Bronchial epithelial cell (primary cell): ENCODE data around the gene THADA. TPM values are rescaled to one million over a fixed set of nuclear protein-coding genes. Genes with fewer than 3 reads are reported as not detected.

ENCODE experiments used
- DNase-seq: peaks from one replicate; pipeline ENCODE4 v3.0.0-alpha.2; 2010; ENCODE audit warnings: low read depth
- FAIRE-seq: peaks from 2 replicates; lab custom pipeline; 2011; peaks lifted over from hg19 to GRCh38; lab: Jason Lieb, UNC
- H3K27me3 ChIP-seq: 2 replicates; pipeline ENCODE4 v1.5.1; 2011; ENCODE audit warnings: low read length; ENCODE audit not compliant: control insufficient read depth, insufficient read depth
- H3K36me3 ChIP-seq: 2 replicates; pipeline ENCODE4 v1.5.1; 2011; ENCODE audit warnings: low read length; ENCODE audit not compliant: control insufficient read depth, insufficient read depth
- H3K4me3 ChIP-seq: 2 replicates; pipeline ENCODE4 v1.5.1; 2011; ENCODE audit warnings: mild to moderate bottlenecking, low read depth, low read length, control low read depth
- CTCF ChIP-seq: IDR thresholded peaks from 2 replicates; pipeline ENCODE4 v1.5.1; 2011; ENCODE audit warnings: mild to moderate bottlenecking, moderate library complexity, low read length, control low read depth, inconsistent platforms; ENCODE audit not compliant: insufficient read depth, severe bottlenecking
- total RNA-seq: library from RNA; depleted of rRNA; stranded (reverse); fragments of >200 nt; gene quantifications from 2 replicates; pipeline ENCODE4 v1.2.1, GENCODE V29; 2014

THADA gene
- total RNA-seq, 1 donor from 2014 or later: 25.8 TPM

GRCh38 chr2:43238813-43239212, 357.0 kb downstream of the THADA start:
- Histone ChIP-seq H3K36me3 (no peaks in the 10 kb centered on the region), H3K27me3 (no peaks in the 10 kb centered on the region), H3K4me3 (no peak overlapping the region)
- no peak for TF ChIP-seq CTCF
- no peak for DNase-seq
- FAIRE-seq: no peak

- H3K4me3 ChIP-seq: no peak overlapping the region
- no peak for TF ChIP-seq CTCF
- no peaks in the 10 kb centered on the region for H3K27me3 ChIP-seq
- DNase-seq (no peak), FAIRE-seq (no peak)
- H3K36me3 ChIP-seq: no peaks in the 10 kb centered on the region
These were observed 357.7 kb downstream of the THADA start for GRCh38 chr2:43238176-43238575.

- no peaks in the 10 kb centered on the region for H3K27me3 ChIP-seq
- H3K4me3 ChIP-seq: no peak overlapping the region
- DNase-seq (no peak), FAIRE-seq (no peak)
- no peak for TF ChIP-seq CTCF
- H3K36me3 ChIP-seq: peaks cover 2% of the 10 kb centered on the region
These were observed 362.3 kb downstream of the THADA start for GRCh38 chr2:43233218-43234212.

- Histone ChIP-seq H3K36me3 (peaks cover 2% of the 10 kb centered on the region), H3K4me3 (no peak overlapping the region), H3K27me3 (no peaks in the 10 kb centered on the region)
- no peak for DNase-seq
- FAIRE-seq: no peak
- no peak for TF ChIP-seq CTCF
These were observed 364.6 kb downstream of the THADA start for GRCh38 chr2:43230951-43231827.

GRCh38 chr2:43230351-43230885, 365.4 kb downstream of the THADA start:
- TF ChIP-seq CTCF: no peak
- Histone ChIP-seq H3K27me3 (no peaks in the 10 kb centered on the region), H3K36me3 (peaks cover 2% of the 10 kb centered on the region), H3K4me3 (no peak overlapping the region)
- no peak for DNase-seq
- no peak for FAIRE-seq
